Stimulated activated CD4-positive, alpha-beta T cell treated with anti-CD3 and anti-CD28 coated beads, TNF-alpha, amount 100 ng/mL, for 4 hours (primary cell): ENCODE measurements around the gene PRTFDC1.
A peak's percentile ranks its signal among the peaks of the same experiment; 100 is the strongest.

ENCODE experiments used
- DNase-seq, 3 experiments: peaks; one replicate each; pipeline ENCODE4 v3.0.0-alpha.2; 2020; ENCODE audit warnings: low read depth in 3 of 3

Gene PRTFDC1

GRCh38 chr10:24904824-24905223 is 47.6 kb downstream of the PRTFDC1 start:
- DNase-seq: no peak

GRCh38 chr10:24902400-24902728 is 50.0 kb downstream of the PRTFDC1 start:
- DNase-seq: no peak

- DNase-seq: no peak
These were observed 50.6 kb downstream of the PRTFDC1 start for GRCh38 chr10:24901686-24902399.

GRCh38 chr10:24900888-24901685 is 51.3 kb downstream of the PRTFDC1 start:
- no peak for DNase-seq

GRCh38 chr10:24899571-24899970 is 52.8 kb downstream of the PRTFDC1 start:
- no peak for DNase-seq

- no peak for DNase-seq
These were observed 53.9 kb downstream of the PRTFDC1 start for GRCh38 chr10:24898501-24898900.

GRCh38 chr10:24897326-24897926 is 55.0 kb downstream of the PRTFDC1 start:
- DNase-seq: no peak

GRCh38 chr10:24894728-24895127 is 57.7 kb downstream of the PRTFDC1 start:
- no peak for DNase-seq

- no peak for DNase-seq
These were observed 58.1 kb downstream of the PRTFDC1 start for GRCh38 chr10:24894309-24894708.

- no peak for DNase-seq
These were observed 59.3 kb downstream of the PRTFDC1 start for GRCh38 chr10:24893127-24893526.

- DNase-seq: no peak
These were observed 60.6 kb downstream of the PRTFDC1 start for GRCh38 chr10:24891823-24892222.

GRCh38 chr10:24889639-24890038 is 62.8 kb downstream of the PRTFDC1 start:
- no peak for DNase-seq

GRCh38 chr10:24887855-24888231 is 64.6 kb downstream of the PRTFDC1 start:
- no peak for DNase-seq

GRCh38 chr10:24886290-24886680 is 66.1 kb downstream of the PRTFDC1 start:
- no peak for DNase-seq

- no peak for DNase-seq
These were observed 66.7 kb downstream of the PRTFDC1 start for GRCh38 chr10:24885551-24886289.

- DNase-seq: no peak
These were observed 67.6 kb downstream of the PRTFDC1 start for GRCh38 chr10:24884793-24885192.

- no peak for DNase-seq
These were observed 68.1 kb downstream of the PRTFDC1 start for GRCh38 chr10:24884316-24884715.

- DNase-seq: no peak
These were observed 69.2 kb downstream of the PRTFDC1 start for GRCh38 chr10:24883176-24883575.

GRCh38 chr10:24882047-24882698 is 70.2 kb downstream of the PRTFDC1 start:
- peak in 1 of 3 experiments; percentile 9 for DNase-seq

GRCh38 chr10:24879861-24880260 is 72.5 kb downstream of the PRTFDC1 start:
- no peak for DNase-seq

- DNase-seq: no peak
These were observed 78.3 kb downstream of the PRTFDC1 start for GRCh38 chr10:24874133-24874532.

GRCh38 chr10:24873281-24873683 is 79.1 kb downstream of the PRTFDC1 start:
- no peak for DNase-seq
